SK-N-MC (cell line): ENCODE data around the gene HBS1L.

Source experiments
- EZH2 ChIP-seq: fragments of 200-600 bp; sonication (generic); IDR thresholded peaks from one replicate; pipeline ENCODE4 v1.6.1; 2017; ENCODE audit warnings: antibody characterized with exemption
- POLR2AphosphoS5 ChIP-seq: IDR thresholded peaks from 2 replicates; pipeline ENCODE4 v1.6.1; 2012; ENCODE audit warnings: mild to moderate bottlenecking, low read depth, low read length, borderline replicate concordance

- TF ChIP-seq POLR2AphosphoS5 (no peak), EZH2 (no peak)
Observed at GRCh38 chr6:134943522-134944111, 111.0 kb downstream of the HBS1L start.
